IMR-90 (cell line): ENCODE data around the gene DLGAP3.

Experiments used
- BHLHE40 ChIP-seq: fragments of 150-350 bp; IDR thresholded peaks from 2 replicates; pipeline ENCODE4 v1.6.1; 2016; ENCODE audit warnings: mild to moderate bottlenecking, low read depth, low read length
- CHD1 ChIP-seq: IDR thresholded peaks from 2 replicates; pipeline ENCODE4 v1.6.1; 2012; ENCODE audit warnings: low read depth, low read length, improper control_type of control experiment
- CTCF ChIP-seq: conservative IDR thresholded peaks from 2 replicates; pipeline ENCODE4 v1.5.1; 2012; ENCODE audit warnings: mild to moderate bottlenecking, low read depth, low read length, improper control_type of control experiment
- ELK1 ChIP-seq: fragments of 150-350 bp; IDR thresholded peaks from 2 replicates; pipeline ENCODE4 v1.6.1; 2016; ENCODE audit warnings: low read depth, mild to moderate bottlenecking, low read length, moderate library complexity, borderline replicate concordance
- MAFK ChIP-seq: IDR thresholded peaks from 2 replicates; pipeline ENCODE4 v1.6.1; 2012; ENCODE audit warnings: low read depth, low read length, improper control_type of control experiment
- MXI1 ChIP-seq: IDR thresholded peaks from 2 replicates; pipeline ENCODE4 v1.6.1; 2012; ENCODE audit warnings: low read depth, mild to moderate bottlenecking, low read length, moderate library complexity, borderline replicate concordance
- POLR2A ChIP-seq: IDR thresholded peaks from 2 replicates; pipeline ENCODE4 v1.6.1; 2012; ENCODE audit warnings: mild to moderate bottlenecking, low read depth, low read length
- RAD21 ChIP-seq: IDR thresholded peaks from 2 replicates; pipeline ENCODE4 v1.6.1; 2012; ENCODE audit warnings: low read length, improper control_type of control experiment
- RCOR1 ChIP-seq: IDR thresholded peaks from 2 replicates; pipeline ENCODE4 v1.6.1; 2012; ENCODE audit warnings: mild to moderate bottlenecking, low read length, improper control_type of control experiment; ENCODE audit not compliant: insufficient replicate concordance
- RFX5 ChIP-seq: IDR thresholded peaks from 2 replicates; pipeline ENCODE4 v1.8.0; 2012; ENCODE audit warnings: low read depth, mild to moderate bottlenecking, low read length, moderate library complexity
- SMC3 ChIP-seq: fragments of 150-350 bp; IDR thresholded peaks from 2 replicates; pipeline ENCODE4 v1.6.1; 2016; ENCODE audit warnings: low read depth, mild to moderate bottlenecking, antibody characterized with exemption, low read length, moderate library complexity
- USF2 ChIP-seq: fragments of 150-350 bp; IDR thresholded peaks from 2 replicates; pipeline ENCODE4 v1.6.1; 2017; ENCODE audit warnings: mild to moderate bottlenecking, antibody characterized with exemption, low read length, low read depth

GRCh38 chr1:34827341-34827941, 102.0 kb downstream of the DLGAP3 start:
- TF ChIP-seq RCOR1 (no peak), CTCF (no peak), USF2 (no peak), POLR2A (no peak), MXI1 (no peak), SMC3 (no peak), MAFK (no peak), RFX5 (no peak), RAD21 (no peak), BHLHE40 (no peak), ELK1 (no peak), CHD1 (no peak)
